Activated naive CD4-positive, alpha-beta T cell treated with anti-CD3 and anti-CD28 coated beads, Interleukin-2, amount 10 ng/mL, durations not matched to agents 5 hours and 36 hours (primary cell): Measurements from ENCODE around the gene MATCAP1. TPM values are rescaled to one million over a fixed set of nuclear protein-coding genes. Genes with fewer than 3 reads are reported as not detected.
A peak's percentile ranks its signal among the peaks of the same experiment; 100 is the strongest.

Experiments
- microRNA-seq: library from miRNA; unstranded; fragments of <30 nt; microRNA quantifications from one replicate; pipeline ENCODE4 v1.2.0, GENCODE V29; 2022; ENCODE audit warnings: borderline microRNAs expressed, borderline replicate concordance
- total RNA-seq, 2 experiments: library from RNA; stranded (reverse); gene quantifications; one replicate each; pipeline ENCODE4 v1.2.3, GENCODE V29; 2021

Gene MATCAP1
- 10 to 100 TPM; 67.6 to 74.4 TPM for total RNA-seq

DNA sequence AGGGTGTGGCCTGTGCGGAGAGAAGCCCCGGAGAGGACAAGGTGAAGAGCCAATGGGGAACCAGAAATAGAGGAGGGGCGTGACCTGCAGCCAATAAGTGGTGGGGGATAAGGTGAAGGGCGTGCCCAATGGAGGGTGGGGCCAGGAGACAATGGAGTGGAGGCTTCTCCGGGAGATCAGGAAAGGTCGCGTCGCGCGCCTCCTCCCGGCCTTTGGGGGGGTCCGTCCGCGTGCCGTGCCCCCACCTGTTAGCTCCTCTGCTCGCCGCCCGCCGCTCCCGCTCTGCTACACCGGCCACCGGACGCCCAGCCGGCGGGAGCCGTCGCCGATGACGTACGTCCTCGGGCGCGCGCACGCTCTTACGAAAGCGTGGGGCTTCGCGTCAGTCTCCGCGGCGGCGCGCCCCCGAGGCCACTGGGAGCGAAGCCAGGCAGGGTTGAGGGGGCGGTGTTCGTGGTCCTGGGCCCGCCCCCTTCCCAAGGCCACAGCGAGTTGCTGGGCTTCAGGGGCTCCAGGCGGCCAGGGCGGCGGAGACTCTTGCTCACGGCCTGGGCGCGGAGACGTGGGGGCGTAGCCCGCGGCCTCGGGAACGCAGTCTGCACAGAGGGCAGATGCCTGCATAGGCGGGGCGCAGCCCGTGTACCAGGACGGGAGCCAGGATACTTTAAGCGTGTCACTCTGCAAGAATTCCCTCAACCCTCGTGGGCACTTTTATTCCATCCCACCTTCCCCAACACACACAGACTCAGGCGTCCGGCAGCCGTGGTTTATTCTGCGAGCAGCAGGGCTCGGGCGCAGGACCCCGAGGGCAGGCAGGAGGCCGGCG lies at the start of gene MATCAP1:
MATCAP1 (minus strand) TSS at position 337 of the 826 bp plus-strand sequence. CDS start 3,353 bp downstream, outside the sequence.

DNA sequence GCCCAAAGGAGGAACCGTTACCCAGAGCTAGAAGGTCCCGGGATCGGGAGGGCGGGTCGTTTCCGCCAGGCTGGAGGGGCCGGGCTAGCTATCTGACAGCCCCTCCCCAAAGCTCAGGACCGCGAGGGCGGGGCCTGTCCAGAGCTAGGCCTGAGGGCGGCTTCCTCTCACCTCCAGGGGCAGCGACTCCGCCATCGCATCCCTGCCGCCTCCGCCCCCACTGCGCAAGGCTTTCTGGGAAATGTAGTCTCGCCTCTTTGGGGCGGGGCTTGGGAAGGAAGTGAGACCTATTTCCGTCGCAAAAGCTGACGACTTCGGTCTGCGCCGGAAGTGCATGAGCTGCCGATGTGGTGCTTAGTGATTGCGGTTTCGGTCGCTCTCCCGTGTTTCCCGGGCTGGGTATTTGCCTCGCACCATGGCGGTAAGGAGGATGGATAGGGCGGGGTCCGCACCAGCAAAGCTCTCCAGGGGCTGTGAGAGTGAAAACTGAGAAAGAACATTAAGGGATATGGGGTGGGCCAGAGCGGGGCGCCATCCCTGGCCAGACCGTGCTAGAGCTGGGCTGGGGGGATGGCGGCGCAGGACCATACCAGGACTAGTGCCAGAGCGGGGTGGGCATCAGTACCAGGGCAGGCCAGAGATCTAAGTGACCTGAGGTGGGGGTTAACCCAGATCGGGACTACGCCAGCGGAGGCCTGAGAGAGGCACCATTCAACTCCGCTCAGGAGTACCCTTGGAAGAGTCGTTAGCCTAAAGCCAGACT lies 43.2 kb upstream of the MATCAP1 start, which contains the start of gene TMEM208:
TMEM208 (plus strand) TSS at position 327 of the 763 bp plus-strand sequence; CDS start at position 416, 89 bp downstream.

DNA sequence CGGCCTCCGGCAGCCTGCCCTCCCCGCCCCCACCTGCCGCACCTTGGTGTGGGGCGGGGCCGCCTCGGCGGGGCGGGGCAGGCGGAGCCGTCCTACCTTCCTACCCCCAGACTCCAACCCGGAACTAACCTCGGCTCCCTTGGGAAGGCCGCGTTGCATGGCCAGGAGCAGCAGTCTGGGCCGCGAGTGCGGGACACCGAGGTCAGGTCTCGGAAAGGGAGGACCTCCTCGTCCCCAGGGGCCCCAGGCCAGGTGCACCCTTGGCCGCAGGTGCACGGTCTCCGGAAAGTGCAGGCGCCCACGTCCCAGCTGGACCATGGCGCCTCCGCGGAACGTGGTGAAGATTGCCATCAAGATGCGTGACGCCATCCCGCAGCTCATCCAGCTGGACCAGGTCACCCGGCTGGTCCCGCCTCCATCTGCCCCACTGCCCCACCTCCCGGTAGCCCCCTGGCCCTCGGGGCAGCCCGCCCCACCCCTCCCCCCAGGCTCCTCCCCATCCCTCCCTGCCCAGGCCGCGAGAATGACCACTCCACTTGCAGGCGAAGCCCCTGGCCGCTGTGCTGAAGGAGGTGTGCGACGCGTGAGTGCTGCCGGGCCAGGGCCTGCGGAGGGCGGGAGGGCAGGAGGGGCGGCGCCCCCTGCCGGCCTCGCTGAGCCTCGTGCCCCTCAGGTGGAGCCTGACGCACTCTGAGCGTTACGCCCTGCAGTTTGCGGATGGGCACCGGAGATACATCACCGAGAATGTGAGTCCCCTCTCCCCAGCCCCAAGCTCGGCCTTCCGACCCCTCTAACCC lies 15.4 kb upstream of the MATCAP1 start, which contains the start of gene ELMO3:
ELMO3 (plus strand) TSS at position 121 of the 797 bp plus-strand sequence; CDS start at position 317, 196 bp downstream.

DNA sequence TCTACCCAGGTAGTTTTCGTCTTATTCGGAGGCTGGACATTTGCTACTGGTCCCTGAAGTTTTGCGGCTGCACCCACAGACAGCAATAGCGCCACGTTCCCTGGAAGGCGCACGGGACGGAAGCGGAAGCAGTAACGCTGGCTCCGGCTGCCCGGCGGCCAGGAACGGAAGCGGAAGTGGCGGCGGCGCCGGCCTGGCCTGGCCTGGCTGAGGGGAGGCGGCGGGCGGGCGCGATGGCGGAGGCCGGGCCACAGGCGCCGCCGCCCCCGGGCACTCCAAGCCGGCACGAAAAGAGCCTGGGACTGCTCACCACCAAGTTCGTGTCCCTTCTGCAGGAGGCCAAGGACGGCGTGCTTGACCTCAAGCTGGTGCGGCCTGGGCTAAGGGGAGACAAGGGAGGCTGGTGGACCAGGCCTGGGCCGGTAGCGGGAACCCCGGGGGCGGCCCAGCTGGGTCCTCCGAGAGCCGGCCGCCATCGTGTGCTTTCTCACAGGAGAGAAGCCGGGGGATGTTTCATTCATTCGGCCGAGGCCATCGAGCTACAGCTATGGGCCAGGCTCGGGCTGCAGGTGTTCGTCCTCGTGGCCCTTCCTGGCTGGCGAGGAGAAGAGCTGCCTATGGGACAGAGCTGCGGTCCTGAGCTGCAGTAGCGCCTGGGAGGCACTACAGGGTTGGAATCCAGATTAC lies 8.4 kb upstream of the MATCAP1 start, which contains the start of gene E2F4:
E2F4 (plus strand) TSS at position 161 of the 687 bp plus-strand sequence; CDS start at position 234, 73 bp downstream.

DNA sequence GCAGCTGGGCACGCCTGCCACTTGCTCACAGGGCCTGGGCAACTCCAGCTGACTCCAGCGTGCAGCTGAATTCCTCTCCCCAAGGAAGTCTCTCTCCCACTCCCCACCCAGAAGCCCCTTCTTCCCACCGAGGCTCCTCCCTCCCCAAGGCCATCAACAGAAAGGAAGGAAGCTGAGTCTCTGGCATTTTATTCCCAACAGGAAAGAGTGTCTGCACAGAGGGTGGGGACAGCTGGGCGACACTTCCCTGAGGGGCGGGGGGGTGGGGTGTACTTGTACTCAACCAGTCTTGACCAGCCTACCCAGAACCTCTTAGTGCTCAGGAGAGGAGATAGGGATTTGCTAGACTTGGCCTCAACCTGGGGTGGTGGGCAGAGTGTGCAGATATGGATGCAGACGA lies 6.3 kb upstream of the MATCAP1 start, which contains the start of gene EXOC3L1:
EXOC3L1 (minus strand) TSS at position 96 of the 400 bp plus-strand sequence. CDS start 460 bp downstream, outside the sequence.

DNA sequence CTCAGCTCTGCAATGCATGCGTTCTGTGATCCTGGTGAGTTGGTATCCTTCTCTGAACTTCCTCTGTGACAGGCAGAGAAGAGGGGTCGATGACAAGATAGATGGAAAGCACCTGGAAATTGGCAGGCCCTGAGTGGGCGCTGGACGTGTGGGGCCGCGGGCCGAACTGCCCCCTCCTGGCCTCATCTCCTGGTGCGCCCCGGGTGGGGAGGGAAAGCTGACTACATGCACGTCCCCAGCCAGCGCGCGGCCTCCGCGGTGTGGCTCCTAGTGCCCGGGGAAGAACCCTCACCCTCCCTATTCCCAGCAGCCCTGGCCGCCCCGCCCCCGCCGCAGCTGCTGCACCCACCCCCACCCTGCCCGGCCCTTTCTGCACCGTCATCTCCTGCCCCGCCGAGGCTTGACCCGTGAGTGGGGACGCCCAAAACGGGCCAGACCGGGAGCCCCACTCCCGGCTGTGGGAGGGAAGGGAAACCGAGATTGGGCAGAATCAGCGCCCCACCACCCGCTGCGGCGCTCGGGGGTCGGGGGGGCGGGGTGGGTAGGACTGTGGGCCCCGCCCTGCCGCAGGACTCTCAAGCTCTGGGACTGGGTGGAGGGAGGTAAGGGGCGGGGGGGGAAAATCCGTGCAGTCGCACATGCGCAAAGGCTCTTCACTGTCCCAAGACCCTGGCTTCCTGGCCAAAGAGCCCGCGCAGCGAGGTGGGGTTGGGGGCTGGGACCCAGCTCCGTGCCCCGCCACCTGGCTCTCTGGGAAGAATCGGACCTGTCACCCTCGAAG lies 13.4 kb downstream of the MATCAP1 start, which contains the start of gene NOL3:
NOL3 (plus strand) TSS at position 371 of the 781 bp plus-strand sequence.

DNA sequence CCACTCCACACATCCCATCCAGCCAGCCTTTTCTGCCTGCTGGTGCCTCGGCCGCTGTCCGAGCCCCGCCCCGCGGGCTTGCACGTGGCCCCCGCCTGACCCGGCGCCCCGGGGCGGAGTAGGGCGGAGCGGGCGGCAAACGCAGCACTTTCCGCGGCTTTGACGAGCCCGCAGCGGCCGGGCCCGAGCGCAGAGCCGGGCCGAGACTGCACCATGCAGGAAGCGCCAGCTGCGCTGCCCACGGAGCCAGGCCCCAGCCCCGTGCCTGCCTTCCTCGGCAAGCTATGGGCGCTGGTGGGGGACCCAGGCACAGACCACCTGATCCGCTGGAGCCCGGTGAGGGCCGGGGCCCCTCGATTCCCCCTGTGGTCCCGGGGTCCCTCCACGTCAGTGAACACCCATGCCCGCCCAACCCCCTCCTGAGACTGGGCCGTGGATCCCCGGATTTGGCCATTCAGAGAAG lies 19.1 kb downstream of the MATCAP1 start, which contains the start of gene HSF4:
HSF4 (plus strand) TSS at position 147 of the 463 bp plus-strand sequence; CDS start at position 214, 67 bp downstream.

DNA sequence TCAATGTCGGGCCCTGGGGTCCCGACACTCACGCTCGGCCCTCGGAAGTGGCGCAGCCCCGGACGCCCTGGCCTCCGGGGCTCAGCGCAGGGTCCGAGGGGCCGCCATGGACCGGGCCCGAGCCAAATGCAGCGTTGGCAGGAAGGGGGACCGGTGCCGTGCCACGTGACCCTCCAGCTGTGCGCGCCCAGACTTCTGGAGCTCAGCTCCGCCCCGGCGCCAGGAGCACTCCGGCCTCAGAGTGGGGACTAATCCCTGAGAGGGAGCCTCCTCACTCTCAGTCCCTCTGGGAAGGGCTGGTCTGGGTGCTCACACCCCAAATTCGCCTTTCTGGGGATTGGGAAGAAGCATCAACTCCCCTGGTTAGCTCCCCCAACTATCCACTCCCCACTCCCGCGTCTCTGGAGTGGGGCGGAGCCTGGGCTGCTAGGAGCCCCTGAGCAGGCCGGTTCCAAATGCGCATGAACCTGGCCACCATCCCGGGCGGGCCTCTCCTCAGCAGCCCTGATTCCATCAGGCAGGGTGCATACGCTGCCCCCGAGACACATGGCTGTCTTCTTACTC lies 32.8 kb downstream of the MATCAP1 start, which contains the start of gene B3GNT9:
B3GNT9 (minus strand) TSS at position 166 of the 564 bp plus-strand sequence. CDS start 513 bp downstream, outside the sequence.

Small RNA genes within 50 kb of the gene (microRNA-seq; reads per million reads assigned to microRNA genes)
- gene MIR328, result 10.6 reads per million, percentile 42 among the genes with 10 or more reads in this experiment

Other genes starting within 250 kb of the MATCAP1 start
- 10 to 100 TPM; 84.4 to 95.3 TPM for gene CIAO2B, start 249.6 kb downstream of the MATCAP1 start, total RNA-seq
- gene CES2, start 248.4 kb downstream of the MATCAP1 start, total RNA-seq, result 10 to 100 TPM; 34.3 to 35.8 TPM
- gene CES3, start 222.7 kb downstream of the MATCAP1 start, total RNA-seq, result 1 to 10 TPM; 4.8 to 4.9 TPM
- 10 to 100 TPM; 55.5 to 61.9 TPM for gene CES4A, start 195.4 kb downstream of the MATCAP1 start, total RNA-seq
- gene CBFB, start 154.8 kb downstream of the MATCAP1 start, total RNA-seq, result 100 to 1,000 TPM; 246 to 271 TPM
- gene PHAF1, start 74.0 kb downstream of the MATCAP1 start, total RNA-seq, result 10 to 100 TPM; 15.9 to 17.3 TPM
- gene B3GNT9, start 33.0 kb downstream of the MATCAP1 start, total RNA-seq, result 10 to 100 TPM; 12.6 to 13.6 TPM
- gene TRADD, start 24.1 kb downstream of the MATCAP1 start, total RNA-seq, result 10 to 100 TPM; 87.4 to 89.2 TPM
- gene FBXL8, start 24.0 kb downstream of the MATCAP1 start, total RNA-seq, result 10 to 100 TPM; 79.6 to 83.9 TPM
- 100 to 1,000 TPM; 195 to 227 TPM for gene HSF4, start 19.2 kb downstream of the MATCAP1 start, total RNA-seq
- 10 to 100 TPM; 55.3 to 58.6 TPM for gene NOL3, start 13.4 kb downstream of the MATCAP1 start, total RNA-seq
- not detected for gene EXOC3L1, start 6.2 kb upstream of the MATCAP1 start, total RNA-seq
- 10 to 100 TPM; 93.6 to 99.7 TPM for gene E2F4, start 8.2 kb upstream of the MATCAP1 start, total RNA-seq
- gene ELMO3, start 15.2 kb upstream of the MATCAP1 start, total RNA-seq, result 1 to 10 TPM; 6.2 to 6.5 TPM
- 10 to 100 TPM; 32.1 to 33.8 TPM for gene TMEM208, start 43.2 kb upstream of the MATCAP1 start, total RNA-seq
- 10 to 100 TPM; 71.7 to 74.2 TPM for gene FHOD1, start 63.5 kb upstream of the MATCAP1 start, total RNA-seq
- gene SLC9A5, start 65.0 kb upstream of the MATCAP1 start, total RNA-seq, result 1 to 10 TPM; 1.8 to 2.3 TPM
- gene PLEKHG4, start 95.6 kb upstream of the MATCAP1 start, total RNA-seq, result 10 to 100 TPM; 20.2 to 20.6 TPM
- gene KCTD19, start 142.8 kb upstream of the MATCAP1 start, total RNA-seq, result under 1 TPM in 1 of 2 experiments, not detected in 1; 0.43 TPM
- not detected for gene LRRC36, start 142.9 kb upstream of the MATCAP1 start, total RNA-seq
- not detected for gene TPPP3, start 209.5 kb upstream of the MATCAP1 start, total RNA-seq
- gene ZDHHC1, start 232.5 kb upstream of the MATCAP1 start, total RNA-seq, result not detected
- gene HSD11B2, start 247.2 kb upstream of the MATCAP1 start, total RNA-seq, result not detected